Mesendoderm (in vitro differentiated cells): ENCODE measurements around the gene CHSY1.

Experiments
- DNase-seq: peaks from one replicate; pipeline ENCODE4 v3.0.0; 2013
- H2AK5ac ChIP-seq: 2 replicates; pipeline ENCODE4 v1.6.1; 2013; ENCODE audit warnings: low read length, inconsistent platforms
- H2BK120ac ChIP-seq: 2 replicates; pipeline ENCODE4 v1.6.1; 2013; ENCODE audit warnings: low read depth, mild to moderate bottlenecking, low read length, moderate library complexity, mixed read lengths
- H2BK15ac ChIP-seq: replicated peaks from 2 replicates; pipeline ENCODE4 v1.6.1; 2013; ENCODE audit warnings: low read depth, mild to moderate bottlenecking, moderate library complexity
- H2BK5ac ChIP-seq: 2 replicates; pipeline ENCODE4 v1.6.1; 2013; ENCODE audit warnings: low read length, inconsistent platforms
- H3K18ac ChIP-seq: 2 replicates; pipeline ENCODE4 v1.6.1; 2013; ENCODE audit warnings: mild to moderate bottlenecking, low read length, mixed read lengths
- H3K23ac ChIP-seq: one replicate; pipeline ENCODE4 v1.6.1; 2013; ENCODE audit warnings: low read length
- H3K27ac ChIP-seq: 2 replicates; pipeline ENCODE4 v1.5.1; 2013; ENCODE audit warnings: low read depth, mild to moderate bottlenecking, inconsistent platforms, low read length, moderate library complexity
- H3K27me3 ChIP-seq: 2 replicates; pipeline ENCODE4 v1.6.1; 2013; ENCODE audit warnings: low read length, control low read depth, mild to moderate bottlenecking, inconsistent platforms; ENCODE audit not compliant: insufficient read depth, poor library complexity
- H3K36me3 ChIP-seq: 2 replicates; pipeline ENCODE4 v1.6.1; 2013; ENCODE audit warnings: low read length, inconsistent platforms; ENCODE audit not compliant: control insufficient read depth, insufficient read depth
- H3K4ac ChIP-seq: one replicate; pipeline ENCODE4 v1.6.1; 2013; ENCODE audit warnings: low read depth, mild to moderate bottlenecking, low read length, moderate library complexity
- H3K4me1 ChIP-seq: 2 replicates; pipeline ENCODE4 v1.6.1; 2013; ENCODE audit warnings: low read depth, low read length, inconsistent platforms; ENCODE audit not compliant: control insufficient read depth
- H3K4me2 ChIP-seq: 2 replicates; pipeline ENCODE4 v1.6.1; 2013; ENCODE audit warnings: low read length
- H3K4me3 ChIP-seq: 2 replicates; pipeline ENCODE4 v1.5.1; 2013; ENCODE audit warnings: mild to moderate bottlenecking, low read length
- H3K56ac ChIP-seq: one replicate; pipeline ENCODE4 v1.6.1; 2013; ENCODE audit warnings: low read length
- H3K79me1 ChIP-seq: 2 replicates; pipeline ENCODE4 v1.6.1; 2013; ENCODE audit warnings: low read length, inconsistent platforms
- H3K79me2 ChIP-seq: 2 replicates; pipeline ENCODE4 v1.6.1; 2013; ENCODE audit warnings: mild to moderate bottlenecking, low read length; ENCODE audit not compliant: control insufficient read depth, insufficient read depth
- H3K9ac ChIP-seq: 2 replicates; pipeline ENCODE4 v1.6.1; 2013; ENCODE audit warnings: low read length, inconsistent platforms
- H4K5ac ChIP-seq: one replicate; pipeline ENCODE4 v1.6.1; 2013; ENCODE audit warnings: low read length
- H4K8ac ChIP-seq: one replicate; pipeline ENCODE4 v1.6.1; 2013; ENCODE audit warnings: low read depth, mild to moderate bottlenecking, control low read depth, low read length, moderate library complexity
- WGBS: extraction: QIAGEN DNeasy Blood & Tissue Kit; methylation state at CpG from one replicate; pipeline ENCODE4 v1.1.7; 2013; ENCODE audit warnings: low lambda C conversion rate, missing lambda C conversion rate; ENCODE audit not compliant: insufficient coverage; ENCODE audit errors: extremely low coverage; 5-methylcytosine and 5-hydroxymethylcytosine counted together

CHSY1 gene

DNA sequence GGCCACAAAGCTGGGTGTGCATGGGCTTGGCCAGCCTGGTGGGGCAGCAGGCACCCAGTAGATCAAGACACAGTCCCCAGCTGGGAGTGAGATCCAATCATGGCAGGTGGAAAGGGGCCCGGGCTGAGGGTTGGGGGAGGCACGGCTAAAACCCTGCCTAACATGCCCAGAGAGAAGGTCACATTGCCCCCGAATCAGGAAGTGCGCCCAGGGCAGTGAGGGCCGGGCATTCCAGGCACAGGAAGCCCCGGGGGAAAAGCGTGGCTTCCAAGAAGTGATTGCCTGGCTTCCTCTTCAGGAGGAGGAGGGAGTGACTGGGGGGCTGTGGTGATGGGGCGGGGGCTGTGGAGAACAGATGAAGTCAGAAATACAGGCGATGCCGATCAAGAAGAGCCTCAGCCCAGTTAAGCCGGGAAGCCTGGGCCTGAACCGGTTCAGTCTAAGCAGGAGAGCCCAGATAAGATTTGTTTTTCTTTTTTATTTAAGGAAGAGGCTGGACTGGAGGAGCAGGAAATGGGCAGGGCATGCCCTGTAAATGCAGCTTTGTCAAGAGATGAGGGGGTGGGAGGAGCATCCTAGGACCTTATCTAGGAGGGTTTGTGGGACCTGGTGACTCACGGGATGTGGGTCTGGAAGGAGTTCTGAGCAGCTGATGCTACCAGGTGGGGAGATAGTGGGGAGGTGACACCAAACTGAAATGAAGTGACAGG is 83.9 kb downstream of the CHSY1 start:
- Histone ChIP-seq H3K36me3 (no peaks in the 10 kb centered on the region), H3K79me1 (no peaks in the 10 kb centered on the region), H3K18ac (peak overlapping the region; percentile 2), H2BK15ac (no peak overlapping the region), H2AK5ac (no peak overlapping the region), H4K8ac (no peak overlapping the region), H2BK5ac (no peak overlapping the region), H3K27me3 (no peaks in the 10 kb centered on the region), H3K4me1 (no peaks in the 10 kb centered on the region), H4K5ac (no peak overlapping the region), H3K4me3 (no peak overlapping the region), H3K79me2 (no peaks in the 10 kb centered on the region), H3K4ac (no peak overlapping the region), H2BK120ac (no peak overlapping the region), H3K9ac (no peak overlapping the region), H3K23ac (no peak overlapping the region), H3K27ac (no peak overlapping the region), H3K56ac (no peak overlapping the region), H3K4me2 (no peak overlapping the region)
- peak; percentile 87 for DNase-seq
- WGBS = no CpG with 5 or more reads among the region's 13 CpGs

DNA sequence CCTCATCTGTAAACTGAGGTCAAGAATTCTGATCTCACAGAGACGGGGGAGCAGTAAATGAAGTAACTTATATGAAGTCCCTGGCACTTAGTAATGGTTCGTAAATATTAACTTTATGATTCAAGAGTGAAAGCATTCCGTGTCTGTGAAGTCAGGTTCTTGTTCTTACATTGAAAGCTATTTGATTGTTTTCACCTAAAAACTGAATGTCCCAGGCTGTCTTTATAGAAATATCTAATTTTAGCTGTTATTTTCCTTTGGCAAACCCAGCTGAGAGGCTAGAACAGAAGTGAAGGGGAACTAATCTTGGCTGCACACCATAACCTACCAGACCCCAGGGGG is 84.5 kb downstream of the CHSY1 start:
- H4K8ac ChIP-seq = no peak overlapping the region
- H2AK5ac ChIP-seq = no peak overlapping the region
- H3K23ac ChIP-seq = no peak overlapping the region
- no peaks in the 10 kb centered on the region for H3K4me1 ChIP-seq
- peak overlapping the region; percentile 2 for H3K18ac ChIP-seq
- H3K4me2 ChIP-seq = no peak overlapping the region
- H3K79me1 ChIP-seq = no peaks in the 10 kb centered on the region
- no peak overlapping the region for H3K9ac ChIP-seq
- H3K27me3 ChIP-seq = no peaks in the 10 kb centered on the region
- no peak overlapping the region for H3K4me3 ChIP-seq
- H3K4ac ChIP-seq = no peak overlapping the region
- H3K36me3 ChIP-seq = no peaks in the 10 kb centered on the region
- H2BK120ac ChIP-seq = no peak overlapping the region
- H2BK15ac ChIP-seq = no peak overlapping the region
- DNase-seq = no peak
- WGBS = no CpG with 5 or more reads among the region's 3 CpGs
- no peak overlapping the region for H4K5ac ChIP-seq
- no peak overlapping the region for H3K56ac ChIP-seq
- H2BK5ac ChIP-seq = no peak overlapping the region
- H3K79me2 ChIP-seq = no peaks in the 10 kb centered on the region
- H3K27ac ChIP-seq = no peak overlapping the region

DNA sequence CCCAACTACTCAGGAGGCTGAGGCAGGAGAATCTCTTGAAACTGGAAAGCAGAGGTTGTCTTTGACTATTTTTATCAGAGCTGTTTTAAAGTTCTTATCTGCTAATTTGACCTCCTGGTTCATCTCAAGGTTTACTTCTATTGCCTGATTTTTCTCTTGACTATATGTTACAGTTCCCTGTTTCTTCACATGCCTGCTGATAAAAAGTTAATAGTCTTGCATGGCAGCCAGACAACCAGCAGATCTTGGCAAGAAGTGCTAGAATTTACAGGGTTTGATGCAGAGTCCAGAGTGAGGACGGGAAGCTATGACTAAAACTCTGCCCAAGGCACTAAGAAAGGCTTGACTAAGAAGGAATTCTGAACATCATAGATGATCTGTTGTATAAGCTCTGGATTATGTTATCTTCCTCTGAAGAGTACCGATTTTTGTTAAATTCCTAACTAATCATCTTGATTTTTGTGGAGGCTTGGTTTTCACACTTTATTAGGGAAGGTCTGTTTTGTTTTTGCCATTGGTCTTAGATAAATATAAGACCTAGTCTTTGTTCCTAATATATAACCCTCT is 85.9 kb downstream of the CHSY1 start:
- no CpG with 5 or more reads among the region's 2 CpGs for WGBS
- Histone ChIP-seq H3K4me2 (no peak overlapping the region), H2BK5ac (no peak overlapping the region), H3K4me1 (no peaks in the 10 kb centered on the region), H3K36me3 (no peaks in the 10 kb centered on the region), H3K79me2 (no peaks in the 10 kb centered on the region), H3K4me3 (no peak overlapping the region), H3K27me3 (no peaks in the 10 kb centered on the region), H3K27ac (no peak overlapping the region), H2BK120ac (no peak overlapping the region), H2BK15ac (no peak overlapping the region), H2AK5ac (no peak overlapping the region), H3K79me1 (no peaks in the 10 kb centered on the region), H4K5ac (no peak overlapping the region), H3K4ac (no peak overlapping the region), H3K23ac (no peak overlapping the region), H4K8ac (no peak overlapping the region), H3K56ac (no peak overlapping the region), H3K18ac (no peak overlapping the region), H3K9ac (no peak overlapping the region)
- DNase-seq = no peak

DNA sequence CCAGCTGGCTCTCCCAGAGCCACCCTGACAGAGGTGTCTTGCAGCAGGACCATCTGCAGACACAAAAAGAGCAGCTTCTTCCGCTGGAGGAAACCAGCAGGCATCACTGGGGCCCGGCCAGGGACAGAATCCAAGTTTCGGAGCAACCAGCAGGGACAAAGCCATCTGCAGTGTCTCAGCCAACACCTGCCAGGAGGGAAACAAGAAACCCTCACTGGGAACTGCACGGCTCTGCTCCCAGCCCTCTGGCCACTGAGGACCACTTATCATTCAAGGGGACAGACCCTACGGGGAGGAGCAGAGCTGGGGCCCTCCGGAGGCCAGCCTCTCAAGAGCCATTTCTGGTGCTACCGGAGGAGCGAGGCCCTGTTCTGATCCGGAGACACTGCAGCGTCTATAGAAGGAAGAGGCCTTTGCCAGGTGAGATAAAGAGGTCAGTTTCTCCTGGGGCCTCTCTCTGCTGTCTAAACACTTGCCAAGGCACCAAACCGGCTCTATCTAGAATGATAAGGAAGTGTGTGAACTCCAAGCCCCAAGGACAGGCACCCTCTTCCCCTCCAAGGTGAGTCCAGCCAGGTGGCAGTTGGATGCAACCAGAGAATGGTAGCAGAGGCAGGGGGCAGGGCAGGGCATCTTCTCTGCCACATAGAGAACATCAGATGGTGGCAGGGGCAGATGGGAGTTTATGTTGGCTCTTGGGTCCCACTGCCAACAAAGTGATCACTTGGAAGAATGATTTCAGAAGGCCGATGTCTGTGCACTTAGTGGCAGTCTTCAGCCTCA is 89.0 kb downstream of the CHSY1 start:
- no peak for DNase-seq
- H3K79me2 ChIP-seq = no peaks in the 10 kb centered on the region
- no peak overlapping the region for H3K23ac ChIP-seq
- no CpG with 5 or more reads among the region's 12 CpGs for WGBS
- no peak overlapping the region for H4K8ac ChIP-seq
- no peak overlapping the region for H3K4me3 ChIP-seq
- no peak overlapping the region for H2BK5ac ChIP-seq
- H3K9ac ChIP-seq = no peak overlapping the region
- H3K4me1 ChIP-seq = no peaks in the 10 kb centered on the region
- H3K18ac ChIP-seq = no peak overlapping the region
- no peak overlapping the region for H4K5ac ChIP-seq
- H2BK120ac ChIP-seq = no peak overlapping the region
- no peaks in the 10 kb centered on the region for H3K79me1 ChIP-seq
- no peaks in the 10 kb centered on the region for H3K27me3 ChIP-seq
- no peak overlapping the region for H3K4ac ChIP-seq
- H2AK5ac ChIP-seq = no peak overlapping the region
- no peak overlapping the region for H3K27ac ChIP-seq
- no peak overlapping the region for H3K4me2 ChIP-seq
- H3K36me3 ChIP-seq = no peaks in the 10 kb centered on the region
- no peak overlapping the region for H2BK15ac ChIP-seq
- no peak overlapping the region for H3K56ac ChIP-seq

DNA sequence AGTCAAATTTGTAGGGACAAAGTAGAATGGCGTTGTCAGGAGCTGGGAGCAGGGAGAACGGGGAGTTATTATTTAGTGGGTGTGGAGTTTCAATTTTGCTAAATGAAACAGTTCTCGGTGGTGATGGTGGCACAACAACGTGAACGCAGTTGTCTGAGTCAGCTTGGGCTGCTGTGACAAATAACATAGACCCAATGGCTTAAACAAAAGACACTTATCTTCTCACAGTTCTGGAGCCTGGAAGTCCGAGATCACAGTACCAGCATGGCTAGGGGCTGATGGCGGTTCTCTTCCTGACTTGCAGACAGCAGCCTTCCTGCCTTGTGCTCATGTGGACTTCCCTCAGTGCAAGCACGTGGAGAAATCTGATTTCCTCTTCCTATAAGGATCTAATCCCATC is 90.2 kb downstream of the CHSY1 start:
- no peak overlapping the region for H4K5ac ChIP-seq
- H2BK120ac ChIP-seq = no peak overlapping the region
- no peak overlapping the region for H2AK5ac ChIP-seq
- no peak overlapping the region for H3K56ac ChIP-seq
- no peaks in the 10 kb centered on the region for H3K36me3 ChIP-seq
- H3K27me3 ChIP-seq = no peaks in the 10 kb centered on the region
- no peak overlapping the region for H2BK5ac ChIP-seq
- H3K23ac ChIP-seq = no peak overlapping the region
- H3K4me2 ChIP-seq = no peak overlapping the region
- no peak for DNase-seq
- H3K4me3 ChIP-seq = no peak overlapping the region
- H3K4ac ChIP-seq = no peak overlapping the region
- WGBS = no CpG with 5 or more reads among the region's 8 CpGs
- no peaks in the 10 kb centered on the region for H3K4me1 ChIP-seq
- no peaks in the 10 kb centered on the region for H3K79me1 ChIP-seq
- H2BK15ac ChIP-seq = no peak overlapping the region
- no peaks in the 10 kb centered on the region for H3K79me2 ChIP-seq
- H4K8ac ChIP-seq = no peak overlapping the region
- H3K27ac ChIP-seq = no peak overlapping the region
- no peak overlapping the region for H3K9ac ChIP-seq
- H3K18ac ChIP-seq = no peak overlapping the region
